HL-60/S4 treated with retinoic acid at 250 ng/mL for 4 days and 3 days (cell line): ENCODE measurements around the gene RBFOX2.
"Not testable (repeated sequence)": the region's sequence is repeated elsewhere in the genome, so short reads cannot be mapped to it uniquely, and the experiment has no call there.

ENCODE experiments used
- in situ Hi-C: fragments of 300-500 bp; cut with MboI; formaldehyde crosslinking; loops from 2 replicates; pipeline ENCODE4 v1.7.0; 2022; ENCODE audit warnings: low sequenced_read_pairs

Gene RBFOX2

DNA sequence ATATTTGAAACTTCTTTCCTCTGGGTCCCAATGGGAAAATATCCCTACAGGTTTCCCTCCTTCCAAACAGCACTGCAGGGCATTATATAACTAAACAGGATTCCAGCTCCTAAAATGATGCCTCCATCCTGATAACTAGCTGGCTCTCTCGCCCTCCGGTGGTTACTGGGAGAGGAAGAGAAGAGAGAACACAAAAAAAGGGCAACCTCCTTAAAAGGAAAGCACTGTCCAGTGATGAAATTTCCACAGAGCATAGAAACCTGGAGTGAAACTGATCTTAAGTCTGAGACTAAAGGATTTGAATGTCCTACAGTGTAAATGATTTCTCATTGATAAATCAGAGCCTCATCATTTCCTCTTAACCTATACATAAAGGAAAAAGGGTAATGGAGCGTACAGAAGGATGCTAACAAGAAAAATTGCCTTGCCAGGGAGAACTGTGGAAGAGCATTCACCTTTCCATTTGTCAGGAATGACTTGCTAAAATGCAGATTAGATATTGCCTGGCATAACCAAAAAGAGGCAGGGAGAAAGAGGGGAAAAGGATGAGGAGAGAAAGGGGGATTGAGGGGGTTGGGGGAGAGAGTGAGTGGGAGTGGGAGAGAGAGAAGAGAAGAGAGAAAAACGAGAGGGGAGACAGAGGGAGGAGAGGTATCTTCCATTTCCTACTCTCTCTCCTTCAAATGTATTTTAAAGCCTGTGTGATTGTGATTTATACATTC lies 189.6 kb downstream of the RBFOX2 start:
- in situ Hi-C loops = no loop called here

GRCh38 chr22:35837101-35837727 lies 191.4 kb downstream of the RBFOX2 start:
- in situ Hi-C loops = no loop called here

DNA sequence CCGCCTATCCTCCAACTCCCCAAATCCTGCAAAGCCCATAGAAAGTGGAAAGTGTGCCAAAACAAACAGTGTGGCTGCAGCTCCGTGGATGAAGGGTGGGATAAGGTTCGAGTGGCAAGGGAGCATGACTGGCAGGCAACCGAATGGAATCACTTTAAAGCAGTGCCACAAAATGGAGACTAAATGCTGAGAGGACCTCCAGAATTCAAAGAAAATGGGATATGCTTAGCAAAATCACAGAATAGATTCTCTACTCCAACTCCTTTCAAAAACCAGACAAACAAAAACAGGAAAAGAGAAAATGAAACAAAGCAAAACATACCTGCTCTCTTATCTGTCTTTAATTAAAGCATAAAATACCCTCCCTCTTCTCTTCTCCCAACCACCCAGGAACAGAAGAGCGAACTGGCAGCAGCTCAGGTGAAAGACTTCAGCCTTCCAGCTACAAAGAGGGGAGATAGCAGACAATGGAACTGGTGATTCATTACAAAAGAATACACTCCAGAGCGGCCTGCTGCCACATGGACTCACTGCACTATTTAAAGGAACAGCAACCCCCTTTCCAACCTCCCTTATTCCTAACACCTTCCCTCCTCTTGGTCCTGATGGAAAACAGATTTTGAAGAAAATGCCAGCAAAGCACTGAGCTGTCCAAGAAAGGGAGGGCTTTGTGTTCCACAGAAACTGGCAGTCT lies 192.5 kb downstream of the RBFOX2 start:
- in situ Hi-C loops = no loop called here

GRCh38 chr22:35835267-35835997 lies 193.2 kb downstream of the RBFOX2 start:
- in situ Hi-C loops = no loop called here

- in situ Hi-C loops = no loop called here
Observed at GRCh38 chr22:35834061-35834460, 194.6 kb downstream of the RBFOX2 start.

GRCh38 chr22:35830305-35830704 lies 198.3 kb downstream of the RBFOX2 start:
- in situ Hi-C loops = no loop called here

GRCh38 chr22:35824256-35824655 lies 204.4 kb downstream of the RBFOX2 start:
- in situ Hi-C loops = no loop called here

DNA sequence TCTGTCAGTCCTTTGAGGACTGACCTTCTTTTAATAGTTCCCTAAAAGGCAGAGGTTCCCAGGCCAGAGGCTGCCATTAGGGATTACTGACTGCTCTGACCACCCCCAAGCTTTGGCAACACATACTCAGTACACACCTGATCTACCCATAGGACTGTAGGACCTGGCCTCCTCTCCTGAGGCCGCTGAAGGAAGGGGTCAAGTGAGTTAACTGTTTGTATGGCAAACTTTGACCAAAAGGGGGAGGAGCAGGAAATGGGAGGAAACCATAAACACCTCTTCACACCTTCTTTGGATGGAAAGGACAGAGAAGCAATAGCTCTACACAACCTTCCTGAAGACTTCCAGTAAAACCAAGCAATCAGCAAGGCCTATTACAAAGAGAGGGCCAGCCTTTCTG lies 207.0 kb downstream of the RBFOX2 start:
- in situ Hi-C loops = no loop called here

DNA sequence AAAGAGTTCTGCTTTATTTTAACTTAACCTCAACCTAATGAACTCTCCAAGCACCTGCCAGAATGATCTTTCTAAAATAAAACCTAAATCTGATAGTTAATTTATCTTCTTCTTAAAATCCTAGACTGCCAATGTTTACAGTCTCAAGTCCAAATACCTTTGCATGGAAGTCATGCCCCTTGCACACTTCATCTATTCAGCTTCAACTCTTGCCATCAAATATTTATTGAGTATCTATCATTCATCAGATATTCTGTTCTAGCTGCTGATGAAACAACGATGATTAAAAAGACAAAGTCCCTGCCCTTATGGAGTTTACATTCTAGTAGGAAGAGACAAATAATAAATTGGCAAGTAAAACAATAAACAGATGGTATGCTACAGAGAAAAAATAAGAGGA lies 209.2 kb downstream of the RBFOX2 start:
- in situ Hi-C loops = no loop called here

- in situ Hi-C loops = no loop called here
Observed at GRCh38 chr22:35818897-35819296, 209.7 kb downstream of the RBFOX2 start.

DNA sequence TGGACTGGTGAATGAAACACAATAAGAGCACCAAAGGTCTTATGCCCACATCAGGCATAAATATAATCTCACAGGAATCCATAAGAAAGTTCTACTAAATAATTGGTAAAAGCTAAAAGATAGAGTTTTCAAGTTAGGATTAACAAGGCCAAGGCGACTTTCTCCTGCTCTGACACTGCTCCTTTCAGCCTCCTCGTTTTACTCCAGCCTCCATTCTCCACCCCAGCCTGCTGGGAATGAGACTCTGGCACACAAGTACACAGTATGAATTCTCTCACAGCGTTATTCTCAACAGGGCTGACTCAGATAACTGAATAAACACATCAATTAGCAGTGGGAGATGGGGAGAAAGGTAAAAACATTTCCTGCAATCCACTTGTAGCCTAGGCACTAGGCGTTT lies 216.0 kb downstream of the RBFOX2 start:
- in situ Hi-C loops = no loop called here

- in situ Hi-C loops = no loop called here
Observed at GRCh38 chr22:35811670-35812069, 217.0 kb downstream of the RBFOX2 start.

DNA sequence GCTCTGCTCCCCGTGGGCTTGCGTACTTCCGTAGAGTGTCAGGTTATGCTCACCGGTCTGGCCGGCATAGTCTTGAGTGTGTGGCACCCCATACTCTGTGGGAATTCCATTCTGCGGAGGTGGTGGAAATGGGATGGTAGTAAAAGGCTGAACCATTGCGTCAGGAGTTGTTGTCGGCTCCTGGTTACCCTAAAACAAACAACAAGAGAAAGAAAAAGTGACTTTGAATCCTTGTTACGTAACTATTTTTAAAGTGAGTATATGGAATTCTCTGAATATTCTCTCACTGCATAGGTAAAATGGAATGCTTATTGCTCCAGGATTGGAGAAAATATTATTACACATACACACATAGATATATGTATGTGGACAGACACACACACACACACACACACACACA lies 218.8 kb downstream of the RBFOX2 start:
- in situ Hi-C loops = no loop called here

GRCh38 chr22:35808377-35808776 lies 220.2 kb downstream of the RBFOX2 start:
- in situ Hi-C loops = no loop called here

- in situ Hi-C loops = not testable (repeated sequence)
Observed at GRCh38 chr22:35806668-35807067, 222.0 kb downstream of the RBFOX2 start.

- in situ Hi-C loops = no loop called here
Observed at GRCh38 chr22:35805466-35805865, 223.2 kb downstream of the RBFOX2 start.

DNA sequence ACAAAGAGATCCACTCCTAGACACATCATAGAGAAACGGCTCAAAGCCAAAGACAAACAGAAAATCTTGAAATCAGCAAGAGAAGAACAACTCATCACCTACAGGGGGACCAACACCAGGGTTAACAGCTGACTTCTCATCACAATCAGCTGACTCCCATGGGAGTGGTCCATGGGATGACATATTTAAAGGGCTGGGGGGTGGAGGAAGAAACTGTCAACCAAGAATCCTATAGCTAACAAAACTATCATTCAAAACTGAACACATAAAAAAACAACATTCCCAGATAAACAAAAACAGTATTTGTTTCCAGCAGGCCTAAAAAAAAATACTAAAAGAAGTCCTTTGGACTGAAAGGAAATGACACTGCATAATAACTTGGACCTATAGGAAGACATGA lies 224.2 kb downstream of the RBFOX2 start:
- in situ Hi-C loops = no loop called here

DNA sequence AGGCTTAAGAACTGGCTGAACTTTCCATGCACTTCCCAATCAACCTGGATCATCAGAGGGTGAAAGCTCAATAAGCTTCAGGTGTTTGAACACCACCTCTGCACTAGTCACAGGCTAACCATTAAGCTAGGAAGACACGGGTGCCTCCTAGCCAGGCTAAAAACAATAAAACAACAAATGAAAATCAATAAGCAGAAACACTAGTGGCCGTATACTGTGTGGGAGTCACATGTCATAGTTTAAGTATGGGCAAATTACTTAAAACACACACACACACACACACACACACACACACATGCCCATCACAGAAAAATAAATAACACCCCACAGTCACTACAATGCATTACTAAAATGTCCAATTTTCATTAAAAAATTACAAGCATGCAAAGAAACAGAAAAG lies 225.7 kb downstream of the RBFOX2 start:
- in situ Hi-C loops = no loop called here

- in situ Hi-C loops = not testable (repeated sequence)
Observed at GRCh38 chr22:35801301-35801700, 227.3 kb downstream of the RBFOX2 start.

GRCh38 chr22:35799150-35799549 lies 229.5 kb downstream of the RBFOX2 start:
- in situ Hi-C loops = no loop called here

GRCh38 chr22:35797411-35797810 lies 231.2 kb downstream of the RBFOX2 start:
- in situ Hi-C loops = no loop called here
